ENCODE results near the gene FGF3.
"Not testable (repeated sequence)": the region's sequence is repeated elsewhere in the genome, so short reads cannot be mapped to it uniquely, and the experiment has no call there.

Gene FGF3

GRCh38 chr11:69778373-69778772, 40.8 kb downstream of the FGF3 start:
- Histone ChIP-seq H3K36me3 (ENCODE audit: control insufficient read depth in 1 of 2, insufficient read depth in 2 of 2, low read length in 2 of 2) (no peaks in the 10 kb centered on the region), H3K27me3 (ENCODE audit: low read depth, low read length) (peaks cover 24% of the 10 kb centered on the region), H3K4me1 (ENCODE audit: control insufficient read depth in 1 of 2, insufficient read depth in 2 of 2, low read length in 2 of 2) (peaks cover 0 to 5% of the 10 kb centered on the region in 2 donors), H3K27ac (ENCODE audit: low read length) (no peak overlapping the region), H3K4me3 (ENCODE audit: low read depth in 1 of 2, low read length in 2 of 2) (no peak overlapping the region), H3K9me3 (ENCODE audit: control insufficient read depth in 1 of 2, low read length in 2 of 2) (no peaks in the 10 kb centered on the region)

DNA sequence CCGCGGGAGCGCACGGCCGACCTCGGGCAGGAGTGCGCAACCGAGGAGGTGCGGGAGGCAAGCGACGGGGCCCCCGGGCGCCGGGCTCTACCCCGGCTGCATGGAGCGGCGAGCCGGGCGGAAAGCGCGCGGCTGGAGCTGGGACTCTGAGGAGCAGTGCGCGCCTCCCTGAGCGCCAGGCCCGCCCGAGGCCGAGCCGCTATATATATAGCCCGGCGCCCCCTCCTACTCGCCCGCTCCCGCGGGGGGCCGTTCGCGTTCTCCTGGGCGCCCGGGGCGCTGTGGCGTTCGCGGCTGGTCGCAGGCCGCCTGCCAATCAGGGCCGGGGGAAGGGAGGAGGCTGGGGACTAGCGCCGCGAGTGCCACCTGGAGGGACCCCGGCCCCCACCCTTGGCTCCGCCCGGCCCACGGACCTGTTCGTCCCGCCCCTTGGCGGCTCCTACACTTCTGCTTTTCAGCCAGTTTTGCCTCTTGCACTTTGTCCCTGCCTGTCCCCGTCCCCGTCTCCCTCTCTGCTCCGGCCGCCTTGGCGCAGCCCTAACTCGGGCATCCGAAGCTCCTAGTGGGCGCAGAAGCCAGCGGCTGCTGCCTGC, 44.0 kb downstream of the FGF3 start, which contains the start of gene FGF4:
Gene FGF4 (minus strand): TSS at position 179 of the 593 bp plus-strand sequence. CDS start 257 bp downstream, outside the sequence.
- H3K27ac ChIP-seq (ENCODE audit: low read length), result no peak within 1 kb of the TSS
- H3K9me3 ChIP-seq (ENCODE audit: control insufficient read depth in 1 of 2, low read length in 2 of 2), result no peaks in the 10 kb centered on the region
- peaks cover 27% of the 10 kb centered on the region for H3K27me3 ChIP-seq (ENCODE audit: low read depth, low read length)
- H3K4me3 ChIP-seq (ENCODE audit: low read depth in 1 of 2, low read length in 2 of 2), result no peak within 1 kb of the TSS
- peaks cover 0 to 5% of the 10 kb centered on the region in 2 donors for H3K4me1 ChIP-seq (ENCODE audit: control insufficient read depth in 1 of 2, insufficient read depth in 2 of 2, low read length in 2 of 2)
- no peaks in the 10 kb centered on the region for H3K36me3 ChIP-seq (ENCODE audit: control insufficient read depth in 1 of 2, insufficient read depth in 2 of 2, low read length in 2 of 2)

DNA sequence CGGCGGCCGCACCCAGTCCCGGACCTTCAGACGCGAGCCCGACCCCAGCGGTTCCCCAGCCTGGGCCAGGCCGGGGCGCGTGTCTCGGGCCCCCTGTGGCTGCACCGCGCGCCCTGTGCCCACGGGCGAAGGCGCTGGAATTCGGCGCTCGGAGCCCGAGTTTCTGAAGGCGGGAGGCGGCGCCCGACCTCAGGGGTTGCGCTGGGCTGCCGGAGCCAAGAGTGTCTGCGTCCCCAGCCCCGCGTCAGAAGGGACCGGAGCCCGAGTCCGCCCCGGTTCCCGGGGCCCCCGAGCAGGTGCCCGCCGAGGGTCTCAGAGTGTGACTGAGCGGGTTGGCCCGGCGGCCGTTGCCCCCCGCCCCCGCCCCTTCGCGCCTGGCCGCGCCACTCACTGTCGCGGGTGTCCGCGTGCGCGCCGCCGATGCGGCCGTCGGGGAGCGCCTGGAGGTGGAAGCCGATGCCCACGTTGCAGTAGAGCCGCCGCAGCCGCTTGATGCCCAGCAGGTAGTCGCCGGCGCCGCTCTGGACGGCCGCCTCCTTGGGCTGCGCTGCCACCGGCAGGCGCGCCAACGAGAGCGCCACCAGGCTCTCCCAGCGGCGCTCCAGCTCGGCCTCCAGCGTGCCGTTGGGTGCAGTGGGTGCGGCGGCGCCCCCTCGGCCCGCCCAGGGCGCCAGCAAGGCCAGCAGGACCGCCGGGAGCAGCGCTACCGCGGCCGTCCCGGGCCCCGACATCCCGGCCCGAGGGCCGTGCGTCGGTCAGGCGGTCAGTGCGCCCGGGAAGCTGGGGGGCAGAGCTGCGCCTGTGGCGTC, 44.7 kb downstream of the FGF3 start:
- H3K27me3 ChIP-seq (ENCODE audit: low read depth, low read length), result peaks cover 27% of the 10 kb centered on the region
- H3K27ac ChIP-seq (ENCODE audit: low read length), result no peak overlapping the region
- H3K9me3 ChIP-seq (ENCODE audit: control insufficient read depth in 1 of 2, low read length in 2 of 2), result no peaks in the 10 kb centered on the region
- H3K4me3 ChIP-seq (ENCODE audit: low read depth in 1 of 2, low read length in 2 of 2), result no peak overlapping the region
- H3K36me3 ChIP-seq (ENCODE audit: control insufficient read depth in 1 of 2, insufficient read depth in 2 of 2, low read length in 2 of 2), result no peaks in the 10 kb centered on the region
- H3K4me1 ChIP-seq (ENCODE audit: control insufficient read depth in 1 of 2, insufficient read depth in 2 of 2, low read length in 2 of 2), result peaks cover 0 to 5% of the 10 kb centered on the region in 2 donors

DNA sequence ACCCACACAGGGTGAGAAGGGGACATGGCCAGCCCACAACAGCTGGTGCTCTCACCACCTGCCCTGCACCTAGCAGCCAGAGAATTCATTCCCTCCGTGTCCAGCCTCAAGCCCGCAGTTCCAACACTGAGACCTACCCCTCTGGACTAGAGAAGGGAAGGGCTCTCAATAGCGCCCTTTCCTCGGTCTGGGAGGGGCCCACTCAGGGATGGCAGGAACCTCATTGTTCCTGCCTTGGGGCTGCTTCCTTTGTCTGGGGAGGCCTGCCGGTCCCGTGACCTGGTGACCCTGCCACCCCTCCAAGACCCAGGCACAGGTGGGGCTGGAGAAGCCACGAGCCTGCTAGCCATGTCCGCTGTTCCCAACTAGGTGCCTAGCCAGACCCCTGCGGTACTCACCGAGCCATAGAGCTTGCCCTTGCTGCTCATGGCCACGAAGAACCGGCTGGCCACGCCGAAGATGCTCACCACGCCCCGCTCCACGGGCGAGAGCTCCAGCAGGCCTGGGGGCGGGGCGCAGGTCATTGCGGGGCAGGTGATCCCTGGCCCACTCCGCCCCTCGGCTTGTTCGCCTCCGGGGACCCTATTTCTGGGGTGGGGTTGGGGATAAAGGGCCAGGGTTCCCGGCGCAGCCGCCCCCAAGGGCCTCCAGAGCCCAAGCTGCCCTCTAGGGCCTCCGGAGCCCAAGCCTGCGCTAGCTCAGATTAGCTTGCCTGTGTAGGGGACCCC, 45.4 kb downstream of the FGF3 start:
- H3K27ac ChIP-seq (ENCODE audit: low read length), result no peak overlapping the region
- H3K27me3 ChIP-seq (ENCODE audit: low read depth, low read length), result peaks cover 32% of the 10 kb centered on the region
- H3K4me1 ChIP-seq (ENCODE audit: control insufficient read depth in 1 of 2, insufficient read depth in 2 of 2, low read length in 2 of 2), result peaks cover 0 to 5% of the 10 kb centered on the region in 2 donors
- H3K36me3 ChIP-seq (ENCODE audit: control insufficient read depth in 1 of 2, insufficient read depth in 2 of 2, low read length in 2 of 2), result no peaks in the 10 kb centered on the region
- H3K9me3 ChIP-seq (ENCODE audit: control insufficient read depth in 1 of 2, low read length in 2 of 2), result peaks cover 0 to 6% of the 10 kb centered on the region in 2 donors
- H3K4me3 ChIP-seq (ENCODE audit: low read depth in 1 of 2, low read length in 2 of 2), result no peak overlapping the region

- Histone ChIP-seq H3K27ac (ENCODE audit: low read length) (no peak overlapping the region), H3K4me1 (ENCODE audit: control insufficient read depth in 1 of 2, insufficient read depth in 2 of 2, low read length in 2 of 2) (peaks cover 0 to 5% of the 10 kb centered on the region in 2 donors), H3K9me3 (ENCODE audit: control insufficient read depth in 1 of 2, low read length in 2 of 2) (peaks cover 0 to 6% of the 10 kb centered on the region in 2 donors), H3K4me3 (ENCODE audit: low read depth in 1 of 2, low read length in 2 of 2) (no peak overlapping the region), H3K27me3 (ENCODE audit: low read depth, low read length) (peaks cover 29% of the 10 kb centered on the region), H3K36me3 (ENCODE audit: control insufficient read depth in 1 of 2, insufficient read depth in 2 of 2, low read length in 2 of 2) (no peaks in the 10 kb centered on the region)
Observed at GRCh38 chr11:69771466-69771865, 47.8 kb downstream of the FGF3 start.

- Histone ChIP-seq H3K4me3 (ENCODE audit: low read depth in 1 of 2, low read length in 2 of 2) (no peak overlapping the region), H3K27ac (ENCODE audit: low read length) (no peak overlapping the region), H3K4me1 (ENCODE audit: control insufficient read depth in 1 of 2, insufficient read depth in 2 of 2, low read length in 2 of 2) (peaks cover 0 to 4% of the 10 kb centered on the region in 2 donors), H3K36me3 (ENCODE audit: control insufficient read depth in 1 of 2, insufficient read depth in 2 of 2, low read length in 2 of 2) (no peaks in the 10 kb centered on the region), H3K27me3 (ENCODE audit: low read depth, low read length) (peaks cover 20% of the 10 kb centered on the region), H3K9me3 (ENCODE audit: control insufficient read depth in 1 of 2, low read length in 2 of 2) (peaks cover 0 to 6% of the 10 kb centered on the region in 2 donors)
Observed at GRCh38 chr11:69770540-69770939, 48.7 kb downstream of the FGF3 start.

- H3K4me3 ChIP-seq (ENCODE audit: low read depth in 1 of 2, low read length in 2 of 2), result no peak overlapping the region
- no peak overlapping the region for H3K27ac ChIP-seq (ENCODE audit: low read length)
- peaks cover 0 to 12% of the 10 kb centered on the region in 2 donors for H3K9me3 ChIP-seq (ENCODE audit: control insufficient read depth in 1 of 2, low read length in 2 of 2)
- no peaks in the 10 kb centered on the region for H3K36me3 ChIP-seq (ENCODE audit: control insufficient read depth in 1 of 2, insufficient read depth in 2 of 2, low read length in 2 of 2)
- H3K27me3 ChIP-seq (ENCODE audit: low read depth, low read length), result peaks cover 5% of the 10 kb centered on the region
- no peaks in the 10 kb centered on the region for H3K4me1 ChIP-seq (ENCODE audit: control insufficient read depth in 1 of 2, insufficient read depth in 2 of 2, low read length in 2 of 2)
Observed at GRCh38 chr11:69765498-69765995, 53.7 kb downstream of the FGF3 start.

DNA sequence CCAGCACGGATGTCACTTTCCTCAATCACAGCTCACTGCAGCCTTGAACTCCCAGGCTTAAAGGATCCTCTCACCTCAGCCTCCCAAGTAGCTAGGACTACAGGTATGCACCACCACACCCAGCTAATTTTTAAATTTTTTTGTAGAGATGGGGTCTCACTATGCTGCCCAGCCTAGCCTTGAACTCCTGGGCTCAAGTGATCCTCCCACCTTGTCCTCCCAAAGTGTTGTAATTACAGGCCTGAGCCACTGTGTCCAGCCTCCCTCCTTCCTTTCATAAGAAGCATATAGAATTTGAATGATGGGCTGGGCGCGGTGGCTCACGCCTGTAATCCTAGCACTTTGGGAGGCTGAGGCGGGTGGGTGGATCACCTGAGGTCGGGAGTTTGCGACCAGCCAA, 54.3 kb downstream of the FGF3 start:
- not testable (repeated sequence) for H3K36me3 ChIP-seq (ENCODE audit: control insufficient read depth in 1 of 2, insufficient read depth in 2 of 2, low read length in 2 of 2); H3K4me3 ChIP-seq (ENCODE audit: low read depth in 1 of 2, low read length in 2 of 2); H3K4me1 ChIP-seq (ENCODE audit: control insufficient read depth in 1 of 2, insufficient read depth in 2 of 2, low read length in 2 of 2); H3K27ac ChIP-seq (ENCODE audit: low read length); H3K27me3 ChIP-seq (ENCODE audit: low read depth, low read length)
- peaks cover 0 to 12% of the 10 kb centered on the region in 2 donors for H3K9me3 ChIP-seq (ENCODE audit: control insufficient read depth in 1 of 2, low read length in 2 of 2)

- no peak overlapping the region for H3K27ac ChIP-seq (ENCODE audit: low read length)
- no peaks in the 10 kb centered on the region for H3K36me3 ChIP-seq (ENCODE audit: control insufficient read depth in 1 of 2, insufficient read depth in 2 of 2, low read length in 2 of 2)
- H3K9me3 ChIP-seq (ENCODE audit: control insufficient read depth in 1 of 2, low read length in 2 of 2), result peaks cover 8 to 19% of the 10 kb centered on the region in 2 donors
- no peak overlapping the region for H3K4me3 ChIP-seq (ENCODE audit: low read depth in 1 of 2, low read length in 2 of 2)
- H3K27me3 ChIP-seq (ENCODE audit: low read depth, low read length), result no peaks in the 10 kb centered on the region
- no peaks in the 10 kb centered on the region for H3K4me1 ChIP-seq (ENCODE audit: control insufficient read depth in 1 of 2, insufficient read depth in 2 of 2, low read length in 2 of 2)
Observed at GRCh38 chr11:69760319-69760718, 58.9 kb downstream of the FGF3 start.
